SKM-1 treated with dmso at 0.1 percent for 144 hours (cell line): ENCODE measurements around the gene ACSS1.
A peak's percentile ranks its signal among the peaks of the same experiment; 100 is the strongest.

Experiments
- DNase-seq: peaks from one replicate; lab custom pipeline; 2025; ENCODE audit not compliant: unreplicated experiment; lab: John Stamatoyannopoulos, UW

Gene ACSS1

GRCh38 chr20:25079171-25079570 is 21.2 kb upstream of the ACSS1 start:
- DNase-seq: no peak

GRCh38 chr20:25078662-25079061 is 20.7 kb upstream of the ACSS1 start:
- no peak for DNase-seq

GRCh38 chr20:25077610-25078169 is 19.8 kb upstream of the ACSS1 start:
- DNase-seq: peak; percentile 64

- DNase-seq: peak; percentile 59
Observed at GRCh38 chr20:25076731-25077609, 19.0 kb upstream of the ACSS1 start.

- no peak for DNase-seq
Observed at GRCh38 chr20:25076201-25076600, 18.3 kb upstream of the ACSS1 start.

- no peak for DNase-seq
Observed at GRCh38 chr20:25073544-25073943, 15.6 kb upstream of the ACSS1 start.

GRCh38 chr20:25072226-25072811 is 14.4 kb upstream of the ACSS1 start:
- no peak for DNase-seq

DNA sequence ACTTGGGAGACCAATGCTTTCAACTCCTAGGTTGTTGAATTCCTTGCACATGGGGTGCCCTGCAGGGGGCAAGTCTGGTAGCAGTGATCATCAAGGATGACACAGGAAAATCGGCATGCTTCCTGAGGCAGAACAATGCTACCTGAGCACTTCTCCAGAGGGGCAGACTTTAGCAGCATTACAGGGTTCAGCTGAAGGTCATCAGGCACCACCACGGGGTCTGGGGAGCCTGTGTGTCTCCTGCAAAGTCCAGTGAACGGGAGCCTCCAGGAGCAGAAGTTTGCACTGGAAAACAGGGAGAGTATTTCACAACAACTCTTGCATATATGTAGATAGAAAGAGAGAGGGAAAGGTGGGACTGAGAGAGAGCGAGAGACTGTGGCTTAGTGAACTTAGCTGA is 13.8 kb upstream of the ACSS1 start:
- no peak for DNase-seq

- DNase-seq: no peak
Observed at GRCh38 chr20:25070821-25071473, 13.0 kb upstream of the ACSS1 start.

DNA sequence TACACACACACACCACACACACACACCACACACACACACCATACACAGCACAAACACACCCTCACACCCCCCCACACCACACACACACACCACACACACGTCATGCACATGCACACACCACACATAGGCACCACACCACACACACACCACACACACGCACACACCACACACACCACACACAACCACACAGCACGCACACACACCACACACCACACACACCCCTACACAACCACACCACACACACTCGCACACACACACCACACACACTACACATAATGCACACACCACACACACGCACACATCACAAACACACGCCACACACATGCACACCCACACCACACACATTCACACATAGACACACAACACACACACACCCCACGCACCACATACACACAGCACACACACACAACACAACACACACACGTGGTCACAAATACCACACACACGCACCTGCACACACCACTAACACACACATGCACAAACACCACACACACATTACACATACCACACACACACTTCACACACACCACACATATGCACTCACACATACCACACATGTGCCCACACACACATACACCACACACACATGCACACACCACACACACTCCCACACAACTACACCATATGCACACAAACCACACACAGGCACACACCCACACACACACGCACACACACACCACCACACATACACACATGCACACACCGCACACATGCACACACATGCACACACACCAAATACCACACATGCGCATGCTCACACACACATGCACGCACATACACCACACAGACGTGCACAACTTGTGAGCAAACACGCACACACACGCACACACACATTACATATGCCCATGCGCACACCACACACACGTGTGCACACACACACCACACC is 9.4 kb upstream of the ACSS1 start:
- DNase-seq: no peak

- no peak for DNase-seq
Observed at GRCh38 chr20:25066386-25066785, 8.4 kb upstream of the ACSS1 start.

DNA sequence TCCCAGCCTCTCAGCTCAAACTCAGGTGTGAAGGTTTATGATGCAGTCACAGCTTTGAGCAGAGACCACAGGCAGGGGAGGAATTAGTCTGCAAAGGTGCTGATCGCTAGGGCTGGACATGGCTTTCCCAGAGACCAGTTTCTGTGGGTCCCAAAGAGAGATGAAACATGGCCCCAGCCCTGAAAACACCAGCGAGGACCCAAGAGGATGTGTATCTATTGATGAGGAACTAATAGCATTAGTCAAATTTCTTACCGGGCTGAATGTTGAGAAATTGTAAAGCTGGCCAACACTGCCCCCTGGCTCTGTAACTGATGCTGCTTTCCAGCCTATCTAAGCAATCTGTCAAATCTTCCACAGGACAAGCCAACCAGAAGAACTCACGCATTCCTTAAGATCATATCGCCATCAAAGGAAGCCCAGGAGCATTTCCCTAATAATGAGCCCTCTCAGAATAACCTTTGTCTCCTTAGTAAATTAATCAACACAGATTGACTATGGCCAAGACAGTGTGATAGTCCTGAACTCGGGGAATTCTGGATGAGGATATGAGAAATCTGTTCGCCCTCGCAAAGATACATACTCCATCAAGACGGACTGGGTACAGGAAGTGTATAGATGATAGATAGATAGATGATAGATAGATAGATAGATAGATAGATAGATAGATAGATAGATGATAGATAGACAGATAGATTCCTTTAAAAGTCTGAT is 7.8 kb upstream of the ACSS1 start:
- peak; percentile 45 for DNase-seq

GRCh38 chr20:25065072-25065624 is 7.2 kb upstream of the ACSS1 start:
- DNase-seq: no peak

DNA sequence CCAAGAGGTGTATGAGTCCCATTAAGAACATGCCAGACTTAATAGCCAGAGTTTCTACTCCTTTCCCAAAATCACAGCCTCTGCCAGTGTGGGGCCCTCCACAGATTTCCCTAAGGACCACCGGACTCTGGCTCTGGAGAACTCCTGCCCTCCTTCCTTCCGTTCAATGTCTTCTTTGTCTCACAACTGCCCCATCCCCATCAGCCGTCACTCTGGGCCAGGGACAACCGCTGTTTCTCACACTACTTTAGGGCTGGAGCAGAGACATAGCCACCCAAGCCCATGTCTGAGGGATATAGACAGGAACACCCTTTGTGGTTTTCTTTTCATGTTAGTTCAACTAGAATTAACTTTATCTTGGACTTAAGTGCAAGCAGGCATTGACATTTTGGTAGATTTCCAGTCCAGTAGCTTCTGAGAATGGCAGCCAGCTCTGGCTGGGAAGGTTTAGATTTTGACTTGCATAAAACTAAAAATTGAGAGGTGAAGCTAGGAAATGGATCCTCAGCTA is 6.7 kb upstream of the ACSS1 start:
- DNase-seq: no peak

DNA sequence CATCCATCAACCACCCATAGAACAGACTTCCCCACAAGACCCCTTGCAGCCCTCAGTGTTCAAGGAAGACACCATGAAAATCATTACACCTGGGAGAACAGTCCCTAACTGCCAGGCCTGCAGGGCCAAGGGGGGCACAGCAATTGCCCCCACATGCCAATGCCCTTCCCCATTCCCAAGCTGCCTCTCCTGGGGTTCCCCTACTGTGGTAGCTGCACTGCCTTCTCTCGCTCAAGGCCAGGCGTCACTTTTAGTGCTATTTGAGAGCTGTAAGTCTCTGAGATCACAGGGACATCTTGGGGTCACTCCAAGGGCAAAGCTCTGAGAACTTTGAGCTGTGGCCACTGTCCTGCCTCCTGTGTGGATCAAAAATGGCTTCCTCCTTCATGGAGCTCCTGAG is 6.0 kb upstream of the ACSS1 start:
- DNase-seq: no peak

DNA sequence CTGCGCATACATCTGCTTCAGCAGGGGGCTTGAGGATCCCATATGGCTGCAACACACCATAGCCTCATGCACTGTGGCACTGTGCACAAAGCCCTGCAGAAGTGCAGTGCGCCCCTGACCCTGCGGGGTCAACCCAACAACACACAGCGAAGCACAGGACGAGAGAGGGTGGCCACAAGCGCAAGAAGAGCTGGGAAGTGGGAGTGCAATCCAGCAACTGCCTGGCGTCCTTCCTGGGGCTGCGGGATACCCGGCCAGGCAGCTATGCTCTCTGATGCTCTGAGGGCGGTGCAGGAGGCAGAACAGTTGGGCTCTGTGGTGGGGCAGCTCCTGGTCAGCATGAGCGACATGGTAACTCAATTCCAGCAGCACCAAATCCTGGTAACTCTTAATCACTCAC is 5.6 kb upstream of the ACSS1 start:
- no peak for DNase-seq

GRCh38 chr20:25062841-25063240 is 4.9 kb upstream of the ACSS1 start:
- no peak for DNase-seq

DNA sequence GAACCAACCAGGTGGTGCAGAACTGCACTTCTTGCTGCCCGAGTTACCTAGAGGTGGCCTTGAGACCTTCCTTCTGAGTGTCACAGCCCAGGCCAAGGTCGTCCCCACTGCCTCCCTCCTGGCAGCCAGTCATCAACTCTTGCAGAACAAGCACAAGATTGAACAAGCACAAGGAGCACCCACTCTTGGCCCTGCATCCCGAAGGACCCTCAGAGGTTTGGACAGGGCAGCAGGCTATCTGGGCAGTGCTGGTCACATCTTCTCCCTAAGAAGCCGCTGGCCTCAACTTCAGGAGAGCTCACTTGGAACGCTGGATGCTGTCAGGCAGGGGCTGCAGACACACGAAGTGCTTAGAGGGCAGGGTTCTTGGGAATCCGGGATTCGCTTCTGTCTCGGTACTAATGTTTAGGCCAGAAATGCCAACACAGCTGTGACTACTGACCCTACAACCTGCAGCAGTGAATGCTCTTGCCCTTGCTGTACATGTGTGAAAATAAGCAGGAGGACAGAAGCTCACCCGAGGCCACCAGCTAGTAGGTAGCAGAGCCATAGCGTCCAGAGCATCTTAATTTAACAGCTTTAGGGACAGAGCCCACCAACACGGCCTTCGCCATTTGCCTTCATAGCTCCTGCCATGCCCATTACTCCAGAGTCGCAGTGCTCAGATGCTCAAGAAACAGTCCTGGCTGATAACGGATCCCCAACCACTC is 4.0 kb upstream of the ACSS1 start:
- no peak for DNase-seq
